ENCODE measurements around the gene VSIG10.
A peak's percentile ranks its signal among the peaks of the same experiment; 100 is the strongest.
"Not testable (repeated sequence)": the region's sequence is repeated elsewhere in the genome, so short reads cannot be mapped to it uniquely, and the experiment has no call there.

The VSIG10 gene

DNA sequence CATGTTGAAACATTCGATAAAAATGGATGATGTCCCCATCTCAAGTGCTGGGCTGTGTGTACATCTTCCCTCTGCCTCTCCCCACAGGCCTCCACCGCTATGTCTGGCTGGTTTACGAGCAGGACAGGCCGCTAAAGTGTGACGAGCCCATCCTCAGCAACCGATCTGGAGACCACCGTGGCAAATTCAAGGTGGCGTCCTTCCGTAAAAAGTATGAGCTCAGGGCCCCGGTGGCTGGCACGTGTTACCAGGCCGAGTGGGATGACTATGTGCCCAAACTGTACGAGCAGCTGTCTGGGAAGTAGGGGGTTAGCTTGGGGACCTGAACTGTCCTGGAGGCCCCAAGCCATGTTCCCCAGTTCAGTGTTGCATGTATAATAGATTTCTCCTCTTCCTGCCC lies 40.7 kb upstream of the VSIG10 start:
- DNase-seq (ENCODE audit: low spot score) = no peak
- in situ Hi-C loops (cut with MboI; ENCODE audit: low sequenced_read_pairs, unreplicated experiment) = no loop called here
- TF ChIP-seq, protein P1, sequence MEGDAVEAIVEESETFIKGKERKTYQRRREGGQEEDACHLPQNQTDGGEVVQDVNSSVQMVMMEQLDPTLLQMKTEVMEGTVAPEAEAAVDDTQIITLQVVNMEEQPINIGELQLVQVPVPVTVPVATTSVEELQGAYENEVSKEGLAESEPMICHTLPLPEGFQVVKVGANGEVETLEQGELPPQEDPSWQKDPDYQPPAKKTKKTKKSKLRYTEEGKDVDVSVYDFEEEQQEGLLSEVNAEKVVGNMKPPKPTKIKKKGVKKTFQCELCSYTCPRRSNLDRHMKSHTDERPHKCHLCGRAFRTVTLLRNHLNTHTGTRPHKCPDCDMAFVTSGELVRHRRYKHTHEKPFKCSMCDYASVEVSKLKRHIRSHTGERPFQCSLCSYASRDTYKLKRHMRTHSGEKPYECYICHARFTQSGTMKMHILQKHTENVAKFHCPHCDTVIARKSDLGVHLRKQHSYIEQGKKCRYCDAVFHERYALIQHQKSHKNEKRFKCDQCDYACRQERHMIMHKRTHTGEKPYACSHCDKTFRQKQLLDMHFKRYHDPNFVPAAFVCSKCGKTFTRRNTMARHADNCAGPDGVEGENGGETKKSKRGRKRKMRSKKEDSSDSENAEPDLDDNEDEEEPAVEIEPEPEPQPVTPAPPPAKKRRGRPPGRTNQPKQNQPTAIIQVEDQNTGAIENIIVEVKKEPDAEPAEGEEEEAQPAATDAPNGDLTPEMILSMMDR (IDR thresholded peaks at IDR 0.05; ENCODE audit: borderline replicate concordance, control extremely low read depth, extremely low read depth, insufficient read depth, missing control alignments) = no peak

DNA sequence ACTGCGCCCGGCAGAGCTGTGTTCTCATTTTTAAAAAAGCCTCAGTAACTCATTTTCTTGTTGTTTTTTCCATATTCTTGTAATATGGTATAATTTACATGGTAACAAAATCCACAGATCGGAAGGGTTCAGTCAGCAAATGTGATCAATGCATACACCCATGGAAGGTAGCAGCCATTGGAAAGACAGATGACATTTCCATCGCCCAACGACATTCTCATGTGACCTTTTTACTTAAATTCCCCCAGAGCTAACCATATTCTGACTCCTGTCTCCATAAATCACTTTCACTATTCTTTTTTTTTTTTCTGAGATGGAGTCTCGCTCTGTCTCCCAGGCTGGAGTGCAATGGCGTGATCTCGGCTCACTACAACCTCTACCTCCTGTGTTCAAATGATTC lies 37.0 kb upstream of the VSIG10 start:
- DNase-seq (ENCODE audit: low spot score) = no peak
- TF ChIP-seq, protein P1 (IDR thresholded peaks at IDR 0.05; ENCODE audit: borderline replicate concordance, control extremely low read depth, extremely low read depth, insufficient read depth, missing control alignments) = no peak
- in situ Hi-C loops (cut with MboI; ENCODE audit: low sequenced_read_pairs, unreplicated experiment) = no loop called here

DNA sequence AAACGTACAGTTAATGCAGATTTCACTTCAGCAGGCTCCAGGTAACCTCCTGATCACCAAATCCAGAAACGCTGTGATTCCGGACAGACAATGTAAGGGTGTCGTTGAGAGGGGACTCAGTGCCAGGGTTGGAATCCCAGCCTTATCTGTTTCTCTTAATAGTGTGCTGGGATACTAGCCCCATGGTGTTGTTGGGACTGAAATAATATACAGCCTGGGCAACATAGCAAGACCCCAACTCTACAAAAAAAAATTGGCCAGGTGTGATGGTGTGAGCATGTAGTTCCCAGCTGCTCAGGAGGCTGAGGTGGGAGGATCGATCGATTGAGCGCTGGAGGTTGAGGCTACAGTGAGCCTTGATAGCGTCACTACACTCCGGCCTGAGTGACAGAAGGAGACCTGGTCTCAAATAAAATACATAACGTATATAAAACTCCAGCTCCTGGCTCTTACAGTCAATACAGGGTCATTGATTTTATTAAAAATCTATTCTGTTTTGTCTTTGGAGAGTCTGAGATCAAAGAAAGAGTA lies 33.4 kb upstream of the VSIG10 start:
- TF ChIP-seq, protein P1 (IDR thresholded peaks at IDR 0.05; ENCODE audit: borderline replicate concordance, control extremely low read depth, extremely low read depth, insufficient read depth, missing control alignments) = no peak
- DNase-seq (ENCODE audit: low spot score) = no peak
- in situ Hi-C loops (cut with MboI; ENCODE audit: low sequenced_read_pairs, unreplicated experiment) = no loop called here

DNA sequence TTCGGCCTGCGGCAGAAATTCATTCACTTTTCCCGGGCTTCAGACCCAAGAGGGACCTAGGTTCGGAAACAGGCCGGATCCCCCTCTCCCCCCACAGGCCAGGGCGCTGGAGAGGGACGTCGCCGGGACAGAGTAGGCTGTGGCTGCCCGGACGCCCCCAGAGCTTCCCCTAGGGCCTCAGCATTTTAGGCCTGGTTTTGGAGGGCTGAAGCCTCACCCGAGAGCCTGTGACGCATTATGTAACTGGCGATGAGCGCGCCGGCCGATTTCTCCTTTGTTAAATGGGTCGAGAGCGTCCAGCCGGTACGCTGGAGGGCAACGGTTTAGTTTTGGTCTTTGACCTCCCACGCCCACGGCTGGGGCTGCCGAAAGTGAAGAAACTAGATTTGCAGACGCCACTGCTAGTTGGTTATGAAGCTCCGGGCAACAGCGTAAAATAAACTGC lies 32.8 kb upstream of the VSIG10 start:
- TF ChIP-seq, protein P1 (IDR thresholded peaks at IDR 0.05; ENCODE audit: borderline replicate concordance, control extremely low read depth, extremely low read depth, insufficient read depth, missing control alignments) = no peak
- peak; percentile 74 for DNase-seq (ENCODE audit: low spot score)
- in situ Hi-C loops (cut with MboI; ENCODE audit: low sequenced_read_pairs, unreplicated experiment) = no loop called here

DNA sequence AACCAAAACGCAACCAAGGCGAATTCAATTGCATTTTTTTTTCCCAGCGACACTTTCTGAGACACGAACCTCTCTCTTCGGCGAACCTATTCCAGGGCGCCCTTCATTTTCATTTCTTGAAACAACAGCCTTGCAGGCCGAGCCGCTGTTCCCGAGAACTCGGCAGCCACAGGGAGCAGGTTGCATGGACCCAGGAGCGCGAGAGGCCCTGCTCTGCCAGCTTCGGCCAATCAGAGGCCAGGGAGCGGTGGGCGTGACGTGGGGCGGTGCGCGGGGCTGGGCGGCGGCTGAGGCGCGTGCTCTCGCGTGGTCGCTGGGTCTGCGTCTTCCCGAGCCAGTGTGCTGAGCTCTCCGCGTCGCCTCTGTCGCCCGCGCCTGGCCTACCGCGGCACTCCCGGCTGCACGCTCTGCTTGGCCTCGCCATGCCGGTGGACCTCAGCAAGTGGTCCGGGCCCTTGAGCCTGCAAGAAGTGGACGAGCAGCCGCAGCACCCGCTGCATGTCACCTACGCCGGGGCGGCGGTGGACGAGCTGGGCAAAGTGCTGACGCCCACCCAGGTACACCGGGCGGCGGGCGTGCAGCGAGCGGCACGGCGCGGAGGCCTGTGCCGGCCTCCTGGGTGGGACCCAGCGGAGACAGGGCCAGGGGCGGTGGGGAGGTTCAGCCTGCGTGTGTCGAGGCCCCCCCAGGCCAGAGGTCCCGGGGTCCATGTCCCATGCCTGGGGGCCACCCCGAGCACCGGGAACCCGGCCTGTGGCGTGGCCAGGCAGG lies 32.2 kb upstream of the VSIG10 start, which contains the start of gene PEBP1:
Gene PEBP1 (plus strand): TSS at position 337 of the 771 bp plus-strand sequence. CDS start 86 bp downstream, at position 423.
- in situ Hi-C loops (cut with MboI; ENCODE audit: low sequenced_read_pairs, unreplicated experiment) = no loop called here
- TF ChIP-seq, protein P1 (IDR thresholded peaks at IDR 0.05; ENCODE audit: borderline replicate concordance, control extremely low read depth, extremely low read depth, insufficient read depth, missing control alignments) = no peak
- peak; percentile 97 for DNase-seq (ENCODE audit: low spot score)

DNA sequence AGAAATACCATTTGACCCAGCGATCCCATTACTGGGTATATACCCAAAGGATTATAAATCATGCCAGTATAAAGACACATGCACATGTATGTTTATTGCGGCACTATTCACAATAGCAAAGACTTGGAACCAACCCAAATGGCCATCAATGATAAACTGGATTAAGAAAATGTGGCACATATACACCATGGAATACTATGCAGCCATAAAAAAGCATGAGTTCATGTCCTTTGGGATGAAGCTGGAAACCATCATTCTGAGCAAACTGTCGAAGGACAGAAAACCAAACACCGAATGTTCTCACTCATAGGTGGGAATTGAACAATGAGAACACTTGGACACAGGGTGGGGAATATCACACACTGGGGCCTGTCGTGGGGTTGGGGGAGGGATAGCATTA lies 25.6 kb upstream of the VSIG10 start:
- DNase-seq (ENCODE audit: low spot score); in situ Hi-C loops (cut with MboI; ENCODE audit: low sequenced_read_pairs, unreplicated experiment): not testable (repeated sequence)

DNA sequence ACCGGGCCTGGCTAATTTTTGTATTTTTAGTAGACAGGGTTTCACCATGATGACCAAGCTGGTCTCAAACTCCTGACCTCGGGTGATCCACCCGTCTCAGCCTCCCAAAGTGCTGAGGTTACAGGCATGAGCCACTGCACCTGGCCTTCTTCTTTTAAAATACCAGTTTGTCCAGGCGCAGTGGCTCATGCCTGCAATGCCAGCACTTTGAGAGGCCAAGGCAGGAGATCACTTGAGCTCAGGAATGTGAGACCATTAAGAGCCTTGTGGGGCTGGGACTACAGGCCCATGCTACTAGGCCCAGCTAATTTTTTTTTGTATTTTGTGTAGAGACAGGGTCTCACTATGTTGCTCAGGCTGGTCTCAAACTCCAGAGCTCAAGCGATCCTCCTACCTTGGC lies 24.1 kb upstream of the VSIG10 start:
- in situ Hi-C loops (cut with MboI; ENCODE audit: low sequenced_read_pairs, unreplicated experiment) = no loop called here
- TF ChIP-seq, protein P1 (IDR thresholded peaks at IDR 0.05; ENCODE audit: borderline replicate concordance, control extremely low read depth, extremely low read depth, insufficient read depth, missing control alignments) = no peak
- no peak for DNase-seq (ENCODE audit: low spot score)

Data from GM13976 (cell line).